HL-60 (cell line): ENCODE measurements around the gene POLG2.

Experiments
- DNase-seq, 2 experiments: peaks; one replicate each; pipeline ENCODE4 v3.0.0-alpha.2; 2010 to 2020; ENCODE audit warnings: low read depth in 1 of 2, low spot score in 1 of 2
- H3K27ac ChIP-seq: fragments of 250-450 bp; sonication (Bioruptor Pico); replicated peaks from 2 replicates; pipeline ENCODE4 v1.5.1; 2020; ENCODE audit warnings: mild to moderate bottlenecking, moderate library complexity
- H3K27me3 ChIP-seq: fragments of 250-450 bp; sonication (Bioruptor Pico); 2 replicates; pipeline ENCODE4 v1.5.1; 2021; ENCODE audit warnings: mild to moderate bottlenecking, moderate library complexity; ENCODE audit not compliant: insufficient read depth, poor library complexity, severe bottlenecking
- H3K4me3 ChIP-seq: replicated peaks from 2 replicates; pipeline ENCODE4 v1.5.1; 2011; ENCODE audit warnings: mild to moderate bottlenecking, control low read depth, low read length; ENCODE audit not compliant: insufficient read depth
- GABPA ChIP-seq: IDR thresholded peaks from 2 replicates; pipeline ENCODE4 v1.6.1; 2012; ENCODE audit warnings: low read depth
- POLR2AphosphoS5 ChIP-seq: IDR thresholded peaks from 2 replicates; pipeline ENCODE4 v1.6.1; 2012; ENCODE audit warnings: low read depth
- SPI1 ChIP-seq: IDR thresholded peaks from 2 replicates; pipeline ENCODE4 v1.6.1; 2012; ENCODE audit warnings: low read depth, mild to moderate bottlenecking, borderline replicate concordance
- TF ChIP-seq, protein P1 (sequence below): IDR thresholded peaks from one replicate; pipeline ENCODE4 v1.5.1; 2011; ENCODE audit warnings: low read length, control low read depth, inconsistent platforms; ENCODE audit not compliant: insufficient read depth
- TF ChIP-seq, protein P2 (sequence below): IDR thresholded peaks from 2 replicates; pipeline ENCODE4 v1.6.1; 2012; ENCODE audit warnings: low read depth; ENCODE audit not compliant: insufficient replicate concordance

Gene POLG2

DNA sequence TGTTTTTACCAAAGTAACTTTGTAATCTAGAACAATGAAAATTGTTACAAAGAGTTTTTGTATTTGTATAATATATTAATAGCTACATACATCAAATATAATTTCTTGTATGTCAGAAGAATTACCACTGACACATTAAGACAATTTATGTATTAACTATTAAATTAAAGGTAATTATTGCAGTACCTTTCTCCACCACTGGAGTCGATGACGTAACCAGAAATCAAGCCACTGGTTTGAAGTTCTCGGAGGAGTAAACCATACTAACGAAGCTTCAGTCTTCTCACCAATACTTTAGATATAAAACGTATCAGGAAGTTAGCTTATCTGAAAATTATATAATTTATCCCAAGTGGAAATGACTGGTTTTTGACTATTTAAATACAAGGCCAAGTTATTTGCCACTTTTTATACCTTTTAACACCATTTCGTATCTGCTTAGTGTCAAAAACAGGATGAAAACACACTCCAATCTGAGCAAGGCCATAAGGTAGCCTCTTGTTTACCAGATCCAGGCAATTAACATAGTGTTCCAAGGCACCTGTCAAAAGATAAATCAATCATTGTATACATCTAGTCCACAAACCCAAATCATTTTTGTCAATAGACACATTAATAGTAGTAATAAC, 4.3 kb downstream of the POLG2 start:
- Histone ChIP-seq H3K4me3 (no peak overlapping the region), H3K27ac (no peak overlapping the region), H3K27me3 (no peaks in the 10 kb centered on the region)
- peak in 1 of 2 experiments; percentile 45 for DNase-seq
- TF ChIP-seq SPI1 (no peak), POLR2AphosphoS5 (no peak), GABPA (no peak)
- TF ChIP-seq, protein P1, sequence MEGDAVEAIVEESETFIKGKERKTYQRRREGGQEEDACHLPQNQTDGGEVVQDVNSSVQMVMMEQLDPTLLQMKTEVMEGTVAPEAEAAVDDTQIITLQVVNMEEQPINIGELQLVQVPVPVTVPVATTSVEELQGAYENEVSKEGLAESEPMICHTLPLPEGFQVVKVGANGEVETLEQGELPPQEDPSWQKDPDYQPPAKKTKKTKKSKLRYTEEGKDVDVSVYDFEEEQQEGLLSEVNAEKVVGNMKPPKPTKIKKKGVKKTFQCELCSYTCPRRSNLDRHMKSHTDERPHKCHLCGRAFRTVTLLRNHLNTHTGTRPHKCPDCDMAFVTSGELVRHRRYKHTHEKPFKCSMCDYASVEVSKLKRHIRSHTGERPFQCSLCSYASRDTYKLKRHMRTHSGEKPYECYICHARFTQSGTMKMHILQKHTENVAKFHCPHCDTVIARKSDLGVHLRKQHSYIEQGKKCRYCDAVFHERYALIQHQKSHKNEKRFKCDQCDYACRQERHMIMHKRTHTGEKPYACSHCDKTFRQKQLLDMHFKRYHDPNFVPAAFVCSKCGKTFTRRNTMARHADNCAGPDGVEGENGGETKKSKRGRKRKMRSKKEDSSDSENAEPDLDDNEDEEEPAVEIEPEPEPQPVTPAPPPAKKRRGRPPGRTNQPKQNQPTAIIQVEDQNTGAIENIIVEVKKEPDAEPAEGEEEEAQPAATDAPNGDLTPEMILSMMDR = no peak
- TF ChIP-seq, protein P2, sequence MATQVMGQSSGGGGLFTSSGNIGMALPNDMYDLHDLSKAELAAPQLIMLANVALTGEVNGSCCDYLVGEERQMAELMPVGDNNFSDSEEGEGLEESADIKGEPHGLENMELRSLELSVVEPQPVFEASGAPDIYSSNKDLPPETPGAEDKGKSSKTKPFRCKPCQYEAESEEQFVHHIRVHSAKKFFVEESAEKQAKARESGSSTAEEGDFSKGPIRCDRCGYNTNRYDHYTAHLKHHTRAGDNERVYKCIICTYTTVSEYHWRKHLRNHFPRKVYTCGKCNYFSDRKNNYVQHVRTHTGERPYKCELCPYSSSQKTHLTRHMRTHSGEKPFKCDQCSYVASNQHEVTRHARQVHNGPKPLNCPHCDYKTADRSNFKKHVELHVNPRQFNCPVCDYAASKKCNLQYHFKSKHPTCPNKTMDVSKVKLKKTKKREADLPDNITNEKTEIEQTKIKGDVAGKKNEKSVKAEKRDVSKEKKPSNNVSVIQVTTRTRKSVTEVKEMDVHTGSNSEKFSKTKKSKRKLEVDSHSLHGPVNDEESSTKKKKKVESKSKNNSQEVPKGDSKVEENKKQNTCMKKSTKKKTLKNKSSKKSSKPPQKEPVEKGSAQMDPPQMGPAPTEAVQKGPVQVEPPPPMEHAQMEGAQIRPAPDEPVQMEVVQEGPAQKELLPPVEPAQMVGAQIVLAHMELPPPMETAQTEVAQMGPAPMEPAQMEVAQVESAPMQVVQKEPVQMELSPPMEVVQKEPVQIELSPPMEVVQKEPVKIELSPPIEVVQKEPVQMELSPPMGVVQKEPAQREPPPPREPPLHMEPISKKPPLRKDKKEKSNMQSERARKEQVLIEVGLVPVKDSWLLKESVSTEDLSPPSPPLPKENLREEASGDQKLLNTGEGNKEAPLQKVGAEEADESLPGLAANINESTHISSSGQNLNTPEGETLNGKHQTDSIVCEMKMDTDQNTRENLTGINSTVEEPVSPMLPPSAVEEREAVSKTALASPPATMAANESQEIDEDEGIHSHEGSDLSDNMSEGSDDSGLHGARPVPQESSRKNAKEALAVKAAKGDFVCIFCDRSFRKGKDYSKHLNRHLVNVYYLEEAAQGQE = no peak

DNA sequence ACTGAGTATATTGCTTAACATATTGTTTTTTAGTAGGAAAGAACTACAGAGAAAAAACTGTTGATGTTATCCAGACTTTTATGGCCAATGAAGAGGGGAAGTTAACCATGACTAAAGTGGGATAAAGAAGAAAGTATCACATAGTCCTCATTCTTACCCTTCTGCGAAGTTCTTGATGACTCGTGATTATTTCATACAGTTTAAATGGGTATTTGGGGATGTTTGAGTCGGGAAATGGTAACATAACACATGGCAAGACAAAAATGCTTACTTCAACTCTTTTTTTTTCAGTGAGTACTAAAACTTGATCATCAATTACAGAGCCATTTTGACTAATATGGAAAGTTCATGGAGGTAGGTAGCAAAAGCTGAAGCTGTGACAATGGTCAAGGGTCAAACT, 4.9 kb downstream of the POLG2 start:
- no peak for DNase-seq
- Histone ChIP-seq H3K27ac (no peak overlapping the region), H3K27me3 (no peaks in the 10 kb centered on the region), H3K4me3 (no peak overlapping the region)
- TF ChIP-seq POLR2AphosphoS5 (no peak), GABPA (no peak), SPI1 (no peak)
- TF ChIP-seq, protein P1 = no peak
- TF ChIP-seq, protein P2 = no peak

DNA sequence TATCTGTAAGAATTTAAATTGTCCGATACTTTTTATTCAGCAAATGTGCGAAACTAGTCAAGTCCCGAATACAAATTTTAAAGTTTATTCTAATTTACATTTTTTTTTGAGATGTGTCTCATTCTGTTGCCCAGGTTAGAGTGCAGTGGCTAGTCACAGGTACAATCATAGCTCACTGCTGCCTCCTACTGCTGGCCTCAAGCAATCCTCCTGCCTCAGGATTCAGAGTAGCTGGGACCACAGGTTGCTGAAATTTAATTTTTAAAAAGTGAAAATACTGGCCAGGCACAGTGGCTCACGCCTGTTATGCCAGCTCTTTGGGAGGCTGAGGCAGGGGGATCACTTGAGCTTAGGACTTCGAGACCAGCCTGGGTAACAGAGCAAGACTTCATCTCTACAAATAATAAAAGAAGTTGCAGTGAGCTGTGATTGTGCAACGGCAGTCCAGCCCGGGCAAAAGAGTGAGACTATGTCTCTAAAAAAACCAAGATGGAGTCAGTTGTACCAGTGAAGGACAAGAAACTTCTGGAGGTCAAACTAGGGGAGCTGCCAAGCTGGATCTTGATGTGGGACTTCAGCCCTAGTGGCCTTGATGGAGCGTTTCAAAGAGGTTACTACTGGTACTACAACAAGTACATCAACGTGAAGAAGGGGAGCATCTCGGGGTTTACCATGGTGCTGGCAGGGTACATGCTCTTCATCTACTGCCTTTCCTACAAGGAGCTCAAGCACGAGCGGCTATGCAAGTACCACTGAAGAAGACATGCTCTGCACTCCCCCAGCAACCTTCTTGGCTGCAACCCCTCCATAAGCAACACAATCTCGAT, 5.6 kb downstream of the POLG2 start:
- Histone ChIP-seq H3K27me3 (no peaks in the 10 kb centered on the region), H3K4me3 (no peak overlapping the region), H3K27ac (no peak overlapping the region)
- peak; percentile 39 to 68 for DNase-seq
- TF ChIP-seq, protein P1 = peak; percentile 59
- TF ChIP-seq, protein P2 = no peak
